ENCODE data around the gene DUS3L.
"Not testable (repeated sequence)": the region's sequence is repeated elsewhere in the genome, so short reads cannot be mapped to it uniquely, and the experiment has no call there.

The DUS3L gene

DNA sequence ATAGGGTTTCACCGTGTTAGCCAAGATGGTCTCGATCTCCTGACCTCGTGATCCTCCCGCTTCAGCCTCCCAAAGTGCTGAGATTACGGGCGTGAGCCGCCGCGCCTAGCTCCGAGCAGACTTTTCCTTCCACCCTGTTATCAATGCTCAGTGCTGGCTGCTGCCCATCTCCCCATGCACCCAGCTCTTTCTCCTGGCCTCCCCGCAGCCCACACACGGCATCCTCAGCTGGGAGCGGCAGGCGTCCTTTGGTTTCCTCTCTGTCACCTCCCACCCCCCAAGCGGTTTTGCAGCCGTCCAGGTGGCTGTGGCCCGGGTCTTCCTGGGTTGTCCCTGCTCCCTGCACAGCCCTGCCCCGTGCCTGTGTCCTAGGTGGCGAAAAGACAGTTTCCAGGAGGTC, 18.5 kb downstream of the DUS3L start:
- no peak overlapping the region for H3K4me3 ChIP-seq (ENCODE audit: low read length)
- no peaks in the 10 kb centered on the region for H3K36me3 ChIP-seq (ENCODE audit: control insufficient read depth, insufficient read depth, low read length)
- H3K27me3 ChIP-seq (ENCODE audit: control insufficient read depth, insufficient read depth, low read length), result no peaks in the 10 kb centered on the region
- H3K27ac ChIP-seq (ENCODE audit: low read depth, low read length), result no peak overlapping the region
- H3K9ac ChIP-seq (ENCODE audit: low read length), result no peak overlapping the region
- no peaks in the 10 kb centered on the region for H3K4me1 ChIP-seq (ENCODE audit: control insufficient read depth, insufficient read depth, low read length)

DNA sequence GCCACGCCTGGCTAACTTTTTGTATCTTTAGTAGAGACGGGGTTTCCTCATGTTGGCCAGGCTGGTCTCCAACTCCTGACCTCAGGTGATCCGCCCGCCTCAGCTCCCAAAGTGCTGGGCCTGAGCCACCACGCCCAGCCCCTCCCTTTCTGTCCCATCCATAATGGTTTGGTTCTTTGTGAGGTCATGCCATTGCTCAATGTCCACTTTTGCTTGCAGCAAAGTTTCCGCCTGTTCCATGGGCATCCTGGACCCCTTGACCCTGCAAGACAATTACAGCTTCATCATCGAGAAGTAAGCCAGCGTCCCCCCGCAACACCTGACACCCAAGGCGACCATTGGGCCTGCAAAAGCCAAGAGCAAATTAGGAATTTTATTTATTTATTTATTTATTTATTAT, 23.0 kb downstream of the DUS3L start:
- Histone ChIP-seq H3K4me3 (ENCODE audit: low read length) (no peak overlapping the region), H3K4me1 (ENCODE audit: control insufficient read depth, insufficient read depth, low read length) (no peaks in the 10 kb centered on the region), H3K27me3 (ENCODE audit: control insufficient read depth, insufficient read depth, low read length) (no peaks in the 10 kb centered on the region), H3K9ac (ENCODE audit: low read length) (no peak overlapping the region), H3K36me3 (ENCODE audit: control insufficient read depth, insufficient read depth, low read length) (no peaks in the 10 kb centered on the region), H3K27ac (ENCODE audit: low read depth, low read length) (no peak overlapping the region)

DNA sequence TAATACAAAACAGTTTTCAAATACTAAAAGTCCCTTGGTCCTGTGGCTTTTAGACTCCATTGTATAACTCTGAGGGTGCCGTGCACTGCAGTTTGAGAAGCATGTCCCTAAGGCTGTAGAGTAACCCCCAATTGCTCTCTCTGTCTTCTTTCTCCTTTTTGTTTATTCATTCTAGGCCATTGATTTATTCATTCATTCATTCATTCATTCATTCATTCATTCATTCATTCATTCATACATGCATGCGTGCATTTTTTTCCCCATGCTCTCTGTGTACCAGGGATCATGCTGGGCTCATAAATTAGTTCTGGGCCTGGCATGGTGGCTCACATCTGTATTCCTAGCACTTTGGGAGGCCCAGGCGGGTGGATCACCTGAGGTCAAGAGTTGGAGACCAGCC, 25.7 kb downstream of the DUS3L start:
- H3K27ac ChIP-seq (ENCODE audit: low read depth, low read length), result no peak overlapping the region
- no peaks in the 10 kb centered on the region for H3K36me3 ChIP-seq (ENCODE audit: control insufficient read depth, insufficient read depth, low read length)
- H3K4me3 ChIP-seq (ENCODE audit: low read length), result no peak overlapping the region
- H3K9ac ChIP-seq (ENCODE audit: low read length), result no peak overlapping the region
- H3K27me3 ChIP-seq (ENCODE audit: control insufficient read depth, insufficient read depth, low read length), result no peaks in the 10 kb centered on the region
- no peaks in the 10 kb centered on the region for H3K4me1 ChIP-seq (ENCODE audit: control insufficient read depth, insufficient read depth, low read length)

DNA sequence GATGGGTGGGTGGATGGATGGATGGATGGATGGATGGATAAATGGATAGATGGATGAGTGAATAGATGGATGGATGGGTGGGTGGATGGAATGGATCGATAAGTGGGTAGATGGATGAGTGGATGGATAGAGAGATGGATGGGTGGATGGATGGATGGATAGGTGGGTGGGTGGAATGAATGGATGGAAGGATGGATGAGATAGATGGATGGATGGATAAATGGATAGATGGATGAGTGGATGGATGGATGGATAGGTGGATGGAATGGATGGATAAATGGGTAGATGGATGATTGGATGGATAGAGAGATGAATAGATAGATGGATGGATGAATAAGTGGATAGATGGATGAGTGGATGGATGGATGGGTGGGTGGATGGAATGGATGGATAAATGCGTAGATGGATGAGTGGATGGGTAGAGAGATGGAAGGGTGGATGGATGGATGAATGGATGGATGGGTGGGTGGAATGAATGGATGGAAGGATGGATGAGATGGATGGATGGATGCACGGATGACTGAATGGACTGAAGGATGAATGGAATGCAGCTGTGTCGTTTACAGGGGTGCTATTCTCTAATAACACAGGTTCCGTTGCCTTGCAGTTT, 28.2 kb downstream of the DUS3L start:
- Histone ChIP-seq H3K9ac (ENCODE audit: low read length) (no peak overlapping the region), H3K27ac (ENCODE audit: low read depth, low read length) (no peak overlapping the region), H3K36me3 (ENCODE audit: control insufficient read depth, insufficient read depth, low read length) (no peaks in the 10 kb centered on the region), H3K4me1 (ENCODE audit: control insufficient read depth, insufficient read depth, low read length) (no peaks in the 10 kb centered on the region), H3K27me3 (ENCODE audit: control insufficient read depth, insufficient read depth, low read length) (no peaks in the 10 kb centered on the region), H3K4me3 (ENCODE audit: low read length) (no peak overlapping the region)

DNA sequence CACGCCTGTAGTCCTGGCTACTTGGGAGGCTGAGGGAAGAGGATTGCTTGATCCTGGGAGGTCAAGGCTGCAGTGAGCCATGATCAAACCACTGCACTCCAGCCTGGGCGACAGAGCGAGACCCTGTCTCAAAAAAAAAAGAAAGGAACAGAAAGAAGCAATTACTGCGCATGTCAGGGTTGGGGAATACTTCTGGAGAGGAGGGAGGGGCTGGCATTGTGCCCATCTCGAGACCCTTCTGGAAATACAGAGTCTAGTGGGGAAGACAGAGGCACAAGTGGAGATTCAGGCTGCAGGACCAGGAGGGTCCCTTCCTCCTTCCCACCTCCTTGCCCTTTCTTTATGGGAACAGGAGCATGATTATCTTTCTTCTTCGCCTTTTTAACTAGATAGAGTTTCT, 37.2 kb downstream of the DUS3L start:
- H3K27ac ChIP-seq (ENCODE audit: low read depth, low read length), result no peak overlapping the region
- no peaks in the 10 kb centered on the region for H3K27me3 ChIP-seq (ENCODE audit: control insufficient read depth, insufficient read depth, low read length)
- no peaks in the 10 kb centered on the region for H3K4me1 ChIP-seq (ENCODE audit: control insufficient read depth, insufficient read depth, low read length)
- H3K36me3 ChIP-seq (ENCODE audit: control insufficient read depth, insufficient read depth, low read length), result no peaks in the 10 kb centered on the region
- no peak overlapping the region for H3K9ac ChIP-seq (ENCODE audit: low read length)
- H3K4me3 ChIP-seq (ENCODE audit: low read length), result no peak overlapping the region

DNA sequence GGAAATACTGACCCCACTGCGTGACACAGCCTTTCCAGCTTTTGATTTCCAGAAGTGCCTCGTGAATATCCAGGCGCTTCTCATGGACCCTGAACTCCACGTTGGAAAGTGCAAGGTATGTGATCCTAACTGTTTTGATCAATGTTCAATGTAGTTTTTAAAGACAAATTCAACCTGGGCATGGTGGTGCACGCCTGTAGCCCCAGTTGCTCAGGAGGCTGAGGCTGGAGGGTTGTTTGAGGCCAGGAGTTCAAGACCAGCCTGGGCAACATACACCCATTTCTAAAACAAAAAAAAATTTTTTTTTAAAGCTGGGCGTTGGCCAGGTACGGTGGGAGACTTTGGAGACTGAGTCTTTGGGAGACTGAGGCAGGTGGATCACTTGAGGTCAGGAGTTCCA, 39.3 kb downstream of the DUS3L start:
- no peaks in the 10 kb centered on the region for H3K27me3 ChIP-seq (ENCODE audit: control insufficient read depth, insufficient read depth, low read length)
- no peak overlapping the region for H3K27ac ChIP-seq (ENCODE audit: low read depth, low read length)
- no peak overlapping the region for H3K4me3 ChIP-seq (ENCODE audit: low read length)
- H3K36me3 ChIP-seq (ENCODE audit: control insufficient read depth, insufficient read depth, low read length), result no peaks in the 10 kb centered on the region
- no peaks in the 10 kb centered on the region for H3K4me1 ChIP-seq (ENCODE audit: control insufficient read depth, insufficient read depth, low read length)
- H3K9ac ChIP-seq (ENCODE audit: low read length), result no peak overlapping the region

DNA sequence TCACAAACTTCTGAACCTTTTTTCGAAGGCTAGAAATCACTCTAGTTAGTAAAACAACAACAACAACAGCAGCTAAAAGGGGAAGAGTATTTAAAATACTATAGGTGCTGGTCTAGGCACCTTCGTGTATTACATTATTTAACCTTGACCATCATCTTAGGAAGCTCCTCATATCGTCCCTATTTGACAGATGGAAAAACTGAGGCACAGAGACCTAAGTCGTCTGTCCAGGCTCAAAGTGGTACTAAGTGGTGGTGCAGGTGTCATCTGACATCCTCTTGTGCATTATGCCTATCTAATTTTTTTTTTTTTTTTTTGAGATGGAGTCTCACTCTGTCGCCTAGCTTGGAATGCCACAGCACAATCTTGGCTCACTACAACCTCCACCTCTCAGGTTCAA, 41.5 kb downstream of the DUS3L start:
- no peaks in the 10 kb centered on the region for H3K36me3 ChIP-seq (ENCODE audit: control insufficient read depth, insufficient read depth, low read length)
- H3K27ac ChIP-seq (ENCODE audit: low read depth, low read length), result no peak overlapping the region
- no peak overlapping the region for H3K9ac ChIP-seq (ENCODE audit: low read length)
- H3K4me3 ChIP-seq (ENCODE audit: low read length), result no peak overlapping the region
- no peaks in the 10 kb centered on the region for H3K27me3 ChIP-seq (ENCODE audit: control insufficient read depth, insufficient read depth, low read length)
- H3K4me1 ChIP-seq (ENCODE audit: control insufficient read depth, insufficient read depth, low read length), result no peaks in the 10 kb centered on the region

DNA sequence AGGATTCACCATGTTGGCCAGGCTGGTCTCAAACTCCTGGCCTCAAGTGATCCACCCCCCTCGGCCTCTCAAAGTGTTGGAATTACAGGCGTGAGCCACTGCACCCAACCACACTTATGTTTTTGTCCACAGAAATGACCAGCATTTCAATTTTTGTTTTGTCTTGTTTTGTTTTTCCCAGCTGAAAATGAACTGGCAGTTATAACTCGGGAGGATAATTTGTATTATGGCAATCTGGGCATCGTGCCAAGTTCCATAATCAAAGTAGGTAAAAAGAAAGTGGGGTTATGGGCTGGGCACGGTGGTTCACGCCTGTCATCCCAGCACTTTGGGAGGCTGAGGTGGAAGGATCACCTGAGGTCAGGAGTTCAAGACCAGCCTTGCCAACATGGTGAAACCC, 42.0 kb downstream of the DUS3L start:
- not testable (repeated sequence) for H3K9ac ChIP-seq (ENCODE audit: low read length); H3K4me3 ChIP-seq (ENCODE audit: low read length); H3K27ac ChIP-seq (ENCODE audit: low read depth, low read length); H3K36me3 ChIP-seq (ENCODE audit: control insufficient read depth, insufficient read depth, low read length); H3K27me3 ChIP-seq (ENCODE audit: control insufficient read depth, insufficient read depth, low read length); H3K4me1 ChIP-seq (ENCODE audit: control insufficient read depth, insufficient read depth, low read length)

DNA sequence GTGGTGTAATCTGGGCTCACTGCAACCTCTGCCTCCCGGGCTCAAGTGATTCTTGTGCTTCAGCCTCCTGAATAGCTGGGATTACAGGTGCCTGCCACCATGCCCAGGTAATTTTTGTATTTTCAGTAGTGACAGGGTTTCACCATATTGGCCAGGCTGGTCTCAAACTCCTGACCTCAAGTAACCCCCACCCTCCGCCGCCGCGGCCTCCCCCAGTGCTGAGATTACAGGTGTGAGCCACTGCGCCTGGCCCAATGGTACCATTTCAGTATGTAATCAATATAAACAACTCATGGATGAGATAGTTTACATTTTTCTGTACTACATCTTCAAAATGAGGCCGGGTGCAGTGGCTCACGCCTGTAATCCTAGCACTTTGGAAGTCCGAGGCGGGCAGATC, 46.0 kb downstream of the DUS3L start:
- H3K4me3 ChIP-seq (ENCODE audit: low read length), result not testable (repeated sequence)

DNA sequence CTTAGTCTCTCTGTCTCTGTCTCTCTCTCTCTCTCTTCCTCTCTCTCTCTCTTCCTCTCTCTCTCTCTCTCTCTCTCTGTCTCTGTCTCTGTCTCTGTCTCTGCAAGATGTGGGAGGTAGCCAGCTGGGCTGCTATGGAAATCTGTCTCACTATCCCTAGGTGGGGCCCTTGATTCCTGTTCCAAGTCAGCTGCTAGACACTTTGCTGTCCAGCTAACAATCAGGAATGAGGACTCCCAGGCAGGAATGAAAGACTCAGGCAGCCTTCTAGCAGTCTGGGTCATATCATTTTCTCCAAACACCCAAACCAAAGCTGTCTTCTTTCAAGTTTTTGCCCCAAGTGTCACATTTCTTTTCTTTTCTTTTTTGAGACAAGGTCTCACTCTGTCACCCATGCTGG, 47.3 kb downstream of the DUS3L start:
- no peaks in the 10 kb centered on the region for H3K36me3 ChIP-seq (ENCODE audit: control insufficient read depth, insufficient read depth, low read length)
- no peaks in the 10 kb centered on the region for H3K4me1 ChIP-seq (ENCODE audit: control insufficient read depth, insufficient read depth, low read length)
- no peak overlapping the region for H3K27ac ChIP-seq (ENCODE audit: low read depth, low read length)
- H3K9ac ChIP-seq (ENCODE audit: low read length), result no peak overlapping the region
- H3K27me3 ChIP-seq (ENCODE audit: control insufficient read depth, insufficient read depth, low read length), result no peaks in the 10 kb centered on the region
- H3K4me3 ChIP-seq (ENCODE audit: low read length), result no peak overlapping the region

More for the DNA sequence above, 46.0 kb downstream of the DUS3L start:
- H3K9ac ChIP-seq (ENCODE audit: low read length); H3K27me3 ChIP-seq (ENCODE audit: control insufficient read depth, insufficient read depth, low read length); H3K27ac ChIP-seq (ENCODE audit: low read depth, low read length); H3K4me1 ChIP-seq (ENCODE audit: control insufficient read depth, insufficient read depth, low read length); H3K36me3 ChIP-seq (ENCODE audit: control insufficient read depth, insufficient read depth, low read length): not testable (repeated sequence)

DNA sequence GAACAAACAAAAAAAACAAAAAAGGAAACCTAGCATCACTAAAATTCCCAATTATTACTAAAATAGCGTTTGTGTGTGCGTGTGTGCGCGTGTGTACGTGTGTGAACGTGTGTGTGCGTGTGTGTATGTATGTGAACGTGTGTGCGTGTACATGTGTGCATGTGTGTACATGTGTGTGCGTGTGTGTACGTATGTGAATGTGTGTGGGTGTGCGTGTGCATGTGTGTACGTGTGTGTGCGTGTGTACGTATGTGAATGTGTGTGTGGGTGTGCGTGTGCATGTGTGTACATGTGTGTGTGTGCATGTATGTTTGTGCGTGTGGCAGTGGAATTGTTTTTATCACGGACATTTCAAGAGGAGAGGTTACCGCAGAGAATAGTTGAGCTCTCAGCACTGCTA, 48.9 kb downstream of the DUS3L start:
- Histone ChIP-seq H3K4me1 (ENCODE audit: control insufficient read depth, insufficient read depth, low read length) (no peaks in the 10 kb centered on the region), H3K4me3 (ENCODE audit: low read length) (no peak overlapping the region), H3K27me3 (ENCODE audit: control insufficient read depth, insufficient read depth, low read length) (no peaks in the 10 kb centered on the region), H3K36me3 (ENCODE audit: control insufficient read depth, insufficient read depth, low read length) (no peaks in the 10 kb centered on the region), H3K27ac (ENCODE audit: low read depth, low read length) (no peak overlapping the region), H3K9ac (ENCODE audit: low read length) (no peak overlapping the region)

DNA sequence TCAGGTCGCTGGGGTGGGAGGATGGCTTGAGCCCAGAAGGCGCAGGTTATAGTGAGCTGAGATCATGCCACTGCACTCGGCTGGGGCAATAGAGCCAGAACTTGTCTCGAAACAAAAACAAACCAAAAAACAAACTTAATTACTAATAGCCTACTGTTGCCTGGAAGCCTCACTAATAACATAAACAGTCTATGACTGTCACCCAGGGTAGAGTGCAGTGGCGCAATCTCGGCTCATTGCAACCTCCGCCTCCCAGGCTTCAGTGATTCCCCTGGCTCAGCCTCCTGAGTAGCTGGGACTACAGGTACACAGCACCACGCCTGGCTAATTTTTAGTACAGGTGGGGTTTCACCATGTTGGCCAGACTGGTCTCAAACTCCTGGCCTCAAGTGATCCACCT, 52.5 kb downstream of the DUS3L start:
- Histone ChIP-seq H3K27me3 (ENCODE audit: control insufficient read depth, insufficient read depth, low read length) (no peaks in the 10 kb centered on the region), H3K9ac (ENCODE audit: low read length) (no peak overlapping the region), H3K36me3 (ENCODE audit: control insufficient read depth, insufficient read depth, low read length) (no peaks in the 10 kb centered on the region), H3K27ac (ENCODE audit: low read depth, low read length) (no peak overlapping the region), H3K4me1 (ENCODE audit: control insufficient read depth, insufficient read depth, low read length) (no peaks in the 10 kb centered on the region), H3K4me3 (ENCODE audit: low read length) (no peak overlapping the region)
